KMS-11 (cell line): ENCODE measurements around the gene COL18A1.

ENCODE experiments used
- H2AFZ ChIP-seq: fragments of 200-600 bp; sonication (generic); 2 replicates; pipeline ENCODE4 v1.6.1; 2016; ENCODE audit warnings: antibody characterized with exemption, mixed run types, low read depth
- H3K27ac ChIP-seq: fragments of 200-600 bp; sonication (generic); 2 replicates; pipeline ENCODE4 v1.6.1; 2016; ENCODE audit warnings: mild to moderate bottlenecking, mixed run types
- H3K27me3 ChIP-seq: fragments of 200-600 bp; sonication (generic); 2 replicates; pipeline ENCODE4 v1.6.1; 2017; ENCODE audit warnings: mild to moderate bottlenecking, low read depth, mixed run types, moderate library complexity; ENCODE audit not compliant: insufficient read depth
- H3K36me3 ChIP-seq: fragments of 200-600 bp; sonication (generic); 2 replicates; pipeline ENCODE4 v1.6.1; 2017; ENCODE audit warnings: mild to moderate bottlenecking, mixed run types; ENCODE audit not compliant: insufficient read depth
- H3K4me1 ChIP-seq: fragments of 200-600 bp; sonication (generic); 2 replicates; pipeline ENCODE4 v1.6.1; 2016; ENCODE audit warnings: mild to moderate bottlenecking, low read depth, mixed run types; ENCODE audit not compliant: poor library complexity, severe bottlenecking
- H3K4me2 ChIP-seq: fragments of 200-600 bp; sonication (generic); 2 replicates; pipeline ENCODE4 v1.7.0; 2016; ENCODE audit warnings: mild to moderate bottlenecking, mixed run types
- H3K4me3 ChIP-seq: fragments of 200-600 bp; sonication (generic); IDR thresholded peaks from 2 replicates; pipeline ENCODE4 v1.6.1; 2017; ENCODE audit warnings: low read depth, low read length, mixed read lengths; ENCODE audit not compliant: insufficient read depth
- H3K79me2 ChIP-seq: fragments of 200-600 bp; sonication (generic); 2 replicates; pipeline ENCODE4 v1.6.1; 2016; ENCODE audit warnings: low read depth, mixed run types; ENCODE audit not compliant: insufficient read depth
- H3K9ac ChIP-seq: fragments of 200-600 bp; sonication (generic); 2 replicates; pipeline ENCODE4 v1.6.1; 2016; ENCODE audit warnings: mild to moderate bottlenecking, mixed run types
- H4K20me1 ChIP-seq: fragments of 200-600 bp; sonication (generic); 2 replicates; pipeline ENCODE4 v1.6.1; 2016; ENCODE audit warnings: mild to moderate bottlenecking, mixed run types; ENCODE audit not compliant: insufficient read depth
- TF ChIP-seq, protein P1 (sequence below): fragments of 200-600 bp; sonication (generic); conservative IDR thresholded peaks from 2 replicates; pipeline ENCODE4 v1.6.1; 2017; ENCODE audit warnings: low read depth, mild to moderate bottlenecking, antibody characterized with exemption, low read length, moderate library complexity, mixed read lengths

The COL18A1 gene

DNA sequence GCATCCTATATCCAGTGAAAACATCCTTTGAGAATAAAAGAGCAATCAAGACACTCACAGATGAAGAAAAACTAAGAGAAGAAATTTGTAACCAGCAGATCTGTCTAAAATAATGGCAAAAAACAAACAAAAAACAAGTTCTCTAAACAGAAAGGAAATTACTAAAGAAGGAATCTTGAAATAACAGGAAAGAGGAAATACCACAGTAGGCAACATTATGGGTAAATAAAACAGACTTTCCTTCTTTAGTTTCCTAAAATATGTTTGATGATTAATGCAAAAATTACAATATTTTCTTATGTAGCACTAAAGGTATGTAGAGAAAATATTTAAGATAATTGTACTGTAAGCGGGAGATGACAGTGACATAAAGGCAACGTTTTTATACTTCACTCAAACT lies 113.8 kb downstream of the COL18A1 start:
- TF ChIP-seq, protein P1, sequence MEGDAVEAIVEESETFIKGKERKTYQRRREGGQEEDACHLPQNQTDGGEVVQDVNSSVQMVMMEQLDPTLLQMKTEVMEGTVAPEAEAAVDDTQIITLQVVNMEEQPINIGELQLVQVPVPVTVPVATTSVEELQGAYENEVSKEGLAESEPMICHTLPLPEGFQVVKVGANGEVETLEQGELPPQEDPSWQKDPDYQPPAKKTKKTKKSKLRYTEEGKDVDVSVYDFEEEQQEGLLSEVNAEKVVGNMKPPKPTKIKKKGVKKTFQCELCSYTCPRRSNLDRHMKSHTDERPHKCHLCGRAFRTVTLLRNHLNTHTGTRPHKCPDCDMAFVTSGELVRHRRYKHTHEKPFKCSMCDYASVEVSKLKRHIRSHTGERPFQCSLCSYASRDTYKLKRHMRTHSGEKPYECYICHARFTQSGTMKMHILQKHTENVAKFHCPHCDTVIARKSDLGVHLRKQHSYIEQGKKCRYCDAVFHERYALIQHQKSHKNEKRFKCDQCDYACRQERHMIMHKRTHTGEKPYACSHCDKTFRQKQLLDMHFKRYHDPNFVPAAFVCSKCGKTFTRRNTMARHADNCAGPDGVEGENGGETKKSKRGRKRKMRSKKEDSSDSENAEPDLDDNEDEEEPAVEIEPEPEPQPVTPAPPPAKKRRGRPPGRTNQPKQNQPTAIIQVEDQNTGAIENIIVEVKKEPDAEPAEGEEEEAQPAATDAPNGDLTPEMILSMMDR, result no peak
- no peak overlapping the region for H3K9ac ChIP-seq
- no peak overlapping the region for H3K4me2 ChIP-seq
- 0 out of 2 replicates have a peak, but pooled peaks cover 4% of the 10 kb centered on the region for H4K20me1 ChIP-seq
- H3K4me3 ChIP-seq, result no peak overlapping the region
- H3K27ac ChIP-seq, result no peak overlapping the region
- no peak overlapping the region for H2AFZ ChIP-seq
- peaks cover 4% of the 10 kb centered on the region; the same call in 1 of the 2 replicates for H3K36me3 ChIP-seq
- H3K79me2 ChIP-seq, result no peaks in the 10 kb centered on the region; the same call in 1 of the 2 replicates
- no peaks in the 10 kb centered on the region for H3K27me3 ChIP-seq
- peaks cover 8% of the 10 kb centered on the region for H3K4me1 ChIP-seq

DNA sequence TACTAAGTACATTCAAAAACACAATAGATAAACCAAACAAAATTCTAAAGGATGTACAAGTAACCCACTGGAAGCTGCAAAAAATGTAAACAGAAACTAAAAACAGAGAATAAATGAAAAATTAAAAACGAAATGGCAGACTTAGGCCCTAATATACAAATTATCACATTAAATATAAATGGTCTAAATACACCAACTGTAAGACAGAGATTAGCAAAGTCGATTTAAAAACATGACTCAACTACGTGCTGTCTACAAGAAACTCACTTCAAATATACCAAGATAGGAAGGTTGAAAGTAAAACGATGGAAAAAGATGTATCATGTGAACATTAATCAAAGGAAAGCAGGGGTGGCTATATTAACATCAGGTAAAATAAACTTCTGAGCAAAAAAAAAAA lies 114.2 kb downstream of the COL18A1 start:
- Histone ChIP-seq H3K4me3 (no peak overlapping the region), H3K4me2 (no peak overlapping the region), H2AFZ (no peak overlapping the region), H4K20me1 (0 out of 2 replicates have a peak, but pooled peaks cover 4% of the 10 kb centered on the region), H3K36me3 (peaks cover 4% of the 10 kb centered on the region; the same call in 1 of the 2 replicates), H3K9ac (no peak overlapping the region), H3K79me2 (no peaks in the 10 kb centered on the region; the same call in 1 of the 2 replicates), H3K27ac (no peak overlapping the region), H3K4me1 (peaks cover 8% of the 10 kb centered on the region), H3K27me3 (no peaks in the 10 kb centered on the region)
- TF ChIP-seq, protein P1, result no peak

DNA sequence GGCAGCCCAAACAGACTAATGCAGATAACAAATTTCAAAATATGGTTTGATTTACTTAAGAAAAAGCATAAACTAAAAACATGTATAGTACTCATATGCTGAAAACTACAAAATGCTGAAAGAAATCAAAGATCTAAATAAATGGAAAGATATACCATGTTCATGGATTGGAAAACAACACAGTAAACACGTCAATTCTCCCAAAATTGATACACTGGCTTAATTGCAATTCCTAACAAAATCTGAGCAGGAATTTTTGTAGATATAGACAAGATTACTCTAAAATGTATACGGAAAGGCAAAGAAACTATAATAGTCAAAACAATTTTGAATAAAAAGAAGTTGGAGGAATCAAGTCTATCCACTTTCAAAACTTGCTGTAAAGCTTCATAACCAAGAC lies 116.3 kb downstream of the COL18A1 start:
- no peak overlapping the region for H2AFZ ChIP-seq
- peaks cover 8% of the 10 kb centered on the region for H3K4me1 ChIP-seq
- 0 out of 2 replicates have a peak, but pooled peaks cover 4% of the 10 kb centered on the region for H4K20me1 ChIP-seq
- no peak overlapping the region for H3K9ac ChIP-seq
- H3K27ac ChIP-seq, result no peak overlapping the region
- no peak overlapping the region for H3K4me3 ChIP-seq
- H3K4me2 ChIP-seq, result no peak overlapping the region
- H3K36me3 ChIP-seq, result peaks cover 4% of the 10 kb centered on the region; the same call in 1 of the 2 replicates
- TF ChIP-seq, protein P1, result no peak
- H3K27me3 ChIP-seq, result no peaks in the 10 kb centered on the region
- H3K79me2 ChIP-seq, result no peaks in the 10 kb centered on the region; the same call in 1 of the 2 replicates

DNA sequence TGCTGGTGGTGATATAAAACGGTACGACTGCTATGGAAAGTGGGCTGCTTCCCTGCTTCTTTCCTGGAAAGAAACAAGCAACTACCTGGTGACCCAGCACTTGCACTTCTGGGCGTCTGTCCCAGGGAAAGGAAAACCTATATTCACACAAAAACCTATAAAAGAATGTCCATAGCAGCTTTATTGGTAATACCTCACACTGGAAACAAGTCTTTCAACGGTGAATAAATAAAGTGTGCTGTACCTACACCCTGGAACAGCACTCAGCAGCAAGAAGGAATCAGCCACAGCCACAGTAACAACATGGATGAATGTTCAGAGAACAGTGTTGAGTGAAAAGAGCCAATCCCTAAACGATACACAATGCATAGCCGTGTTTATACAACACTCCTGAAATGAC lies 117.4 kb downstream of the COL18A1 start:
- H3K27ac ChIP-seq, result no peak overlapping the region
- H2AFZ ChIP-seq, result no peak overlapping the region
- H3K9ac ChIP-seq, result no peak overlapping the region
- H4K20me1 ChIP-seq, result 0 out of 2 replicates have a peak, but pooled peaks cover 4% of the 10 kb centered on the region
- no peaks in the 10 kb centered on the region for H3K27me3 ChIP-seq
- H3K4me3 ChIP-seq, result no peak overlapping the region
- TF ChIP-seq, protein P1, result no peak
- peaks cover 8% of the 10 kb centered on the region for H3K4me1 ChIP-seq
- H3K4me2 ChIP-seq, result no peak overlapping the region
- H3K36me3 ChIP-seq, result peaks cover 4% of the 10 kb centered on the region; the same call in 1 of the 2 replicates
- H3K79me2 ChIP-seq, result no peaks in the 10 kb centered on the region; the same call in 1 of the 2 replicates
